HEK293 (cell line): Measurements from ENCODE around the gene MDN1.
"Not testable (repeated sequence)": the region's sequence is repeated elsewhere in the genome, so short reads cannot be mapped to it uniquely, and the experiment has no call there.

Experiments used
- CTCF ChIA-PET: fragments of 350-600 bp; formaldehyde crosslinking; extraction: SDS; loops from one replicate; lab custom pipeline; 2021; ENCODE audit warnings: antibody characterized with exemption; lab: Yijun Ruan, JAX
- POLR2A ChIA-PET: fragments of 300-600 bp; formaldehyde crosslinking; extraction: SDS; loops from one replicate; lab custom pipeline; 2020; ENCODE audit warnings: antibody characterized with exemption, inconsistent platforms; lab: Yijun Ruan, JAX
- H3K27ac ChIP-seq: fragments of 200-500 bp; sonication (Bioruptor generic); 2 replicates; pipeline ENCODE4 v1.5.1; 2014; ENCODE audit warnings: low read depth, low read length, control low read depth, inconsistent platforms; ENCODE audit errors: extremely low read depth
- H3K36me3 ChIP-seq, 2 experiments: fragments of 200-500 bp in 1 of 2; sonication (Bioruptor generic) in 1 of 2; 1 replicate in 1 of 2; 2 replicates in 1 of 2; pipeline ENCODE4 v1.5.1; 2014 to 2017; ENCODE audit warnings: inconsistent platforms in 2 of 2, low read length in 2 of 2; ENCODE audit not compliant: control insufficient read depth in 2 of 2, insufficient read depth in 1 of 2
- H3K4me1 ChIP-seq: fragments of 200-500 bp; sonication (Bioruptor generic); 2 replicates; pipeline ENCODE4 v1.5.1; 2014; ENCODE audit warnings: mild to moderate bottlenecking, low read length, inconsistent platforms; ENCODE audit not compliant: control insufficient read depth, insufficient read depth
- H3K4me3 ChIP-seq: 2 replicates; pipeline ENCODE4 v1.5.1; 2011; ENCODE audit warnings: low read depth, mild to moderate bottlenecking, control low read depth, low read length, moderate library complexity
- H3K9me3 ChIP-seq: fragments of 200-500 bp; sonication (Bioruptor generic); 2 replicates; pipeline ENCODE4 v1.5.1; 2014; ENCODE audit warnings: low read depth, low read length, inconsistent platforms; ENCODE audit not compliant: control insufficient read depth, insufficient read depth
- BCL11B ChIP-seq: fragments of 450-650 bp; formaldehyde crosslinking; IDR thresholded peaks from 2 replicates; pipeline ENCODE4 v1.5.1; 2016; ENCODE audit warnings: low read depth, missing biosample characterization, missing genetic modification characterization
- RBAK ChIP-seq: fragments of 450-650 bp; formaldehyde crosslinking; IDR thresholded peaks from 2 replicates; pipeline ENCODE4 v1.5.1; 2016; ENCODE audit warnings: missing biosample characterization, missing genetic modification characterization
- ZIC2 ChIP-seq: fragments of 450-650 bp; formaldehyde crosslinking; IDR thresholded peaks from 2 replicates; pipeline ENCODE4 v1.5.1; 2016; ENCODE audit warnings: missing biosample characterization, missing genetic modification characterization
- ZNF138 ChIP-seq: fragments of 450-650 bp; formaldehyde crosslinking; IDR thresholded peaks from 2 replicates; pipeline ENCODE4 v1.5.1; 2016; ENCODE audit warnings: missing biosample characterization, missing genetic modification characterization, borderline replicate concordance
- ZNF155 ChIP-seq: fragments of 450-650 bp; formaldehyde crosslinking; IDR thresholded peaks from 2 replicates; pipeline ENCODE4 v1.5.1; 2016; ENCODE audit warnings: missing biosample characterization, missing genetic modification characterization
- ZNF157 ChIP-seq: fragments of 450-650 bp; formaldehyde crosslinking; IDR thresholded peaks from 2 replicates; pipeline ENCODE4 v1.5.1; 2016; ENCODE audit warnings: missing biosample characterization, missing genetic modification characterization
- ZNF16 ChIP-seq: fragments of 450-650 bp; formaldehyde crosslinking; IDR thresholded peaks from 2 replicates; pipeline ENCODE4 v1.5.1; 2016; ENCODE audit warnings: low read depth, missing biosample characterization, missing genetic modification characterization
- ZNF2 ChIP-seq: fragments of 450-650 bp; formaldehyde crosslinking; IDR thresholded peaks from 2 replicates; pipeline ENCODE4 v1.5.1; 2016; ENCODE audit warnings: missing biosample characterization, missing genetic modification characterization
- ZNF211 ChIP-seq: fragments of 450-650 bp; formaldehyde crosslinking; IDR thresholded peaks from 2 replicates; pipeline ENCODE4 v1.5.1; 2016; ENCODE audit warnings: low read depth, missing biosample characterization, missing genetic modification characterization
- ZNF23 ChIP-seq: fragments of 450-650 bp; formaldehyde crosslinking; IDR thresholded peaks from 2 replicates; pipeline ENCODE4 v1.5.1; 2016; ENCODE audit warnings: missing biosample characterization, missing genetic modification characterization, borderline replicate concordance
- ZNF394 ChIP-seq: fragments of 450-650 bp; formaldehyde crosslinking; IDR thresholded peaks from 2 replicates; pipeline ENCODE4 v1.5.1; 2016; ENCODE audit warnings: missing biosample characterization, missing genetic modification characterization, mild to moderate bottlenecking, moderate library complexity, borderline replicate concordance
- ZNF514 ChIP-seq: fragments of 450-650 bp; formaldehyde crosslinking; IDR thresholded peaks from 2 replicates; pipeline ENCODE4 v1.5.1; 2016; ENCODE audit warnings: missing biosample characterization, missing genetic modification characterization
- ZNF600 ChIP-seq: fragments of 450-650 bp; formaldehyde crosslinking; IDR thresholded peaks from 2 replicates; pipeline ENCODE4 v1.5.1; 2016; ENCODE audit warnings: missing biosample characterization, missing genetic modification characterization
- ZNF626 ChIP-seq: fragments of 450-650 bp; sonication (Bioruptor Pico); formaldehyde crosslinking; IDR thresholded peaks from 2 replicates; pipeline ENCODE4 v1.5.1; 2018; ENCODE audit warnings: missing biosample characterization, missing genetic modification characterization, inconsistent platforms
- ZNF664 ChIP-seq: fragments of 450-650 bp; formaldehyde crosslinking; IDR thresholded peaks from 2 replicates; pipeline ENCODE4 v1.5.1; 2016; ENCODE audit warnings: missing biosample characterization, missing genetic modification characterization
- ZNF707 ChIP-seq: fragments of 450-650 bp; formaldehyde crosslinking; IDR thresholded peaks from 2 replicates; pipeline ENCODE4 v1.5.1; 2016; ENCODE audit warnings: missing biosample characterization, missing genetic modification characterization
- ZNF777 ChIP-seq: fragments of 450-650 bp; formaldehyde crosslinking; IDR thresholded peaks from 2 replicates; pipeline ENCODE4 v1.5.1; 2017; ENCODE audit warnings: missing biosample characterization, missing genetic modification characterization, borderline replicate concordance
- ZNF791 ChIP-seq: fragments of 450-650 bp; formaldehyde crosslinking; IDR thresholded peaks from 2 replicates; pipeline ENCODE4 v1.5.1; 2016; ENCODE audit warnings: missing biosample characterization, missing genetic modification characterization
- ZNF830 ChIP-seq: fragments of 450-650 bp; IDR thresholded peaks from 2 replicates; pipeline ENCODE4 v1.5.0; 2018; ENCODE audit warnings: missing biosample characterization, missing genetic modification characterization, low read depth, mild to moderate bottlenecking, moderate library complexity
- TF ChIP-seq, protein P1 (sequence below): fragments of 450-650 bp; formaldehyde crosslinking; IDR thresholded peaks from 2 replicates; pipeline ENCODE4 v1.5.1; 2016; ENCODE audit warnings: missing biosample characterization, missing genetic modification characterization
- TF ChIP-seq, protein P2 (sequence below): fragments of 450-650 bp; formaldehyde crosslinking; conservative IDR thresholded peaks from 2 replicates; pipeline ENCODE4 v1.5.1; 2016; ENCODE audit warnings: low read depth, missing biosample characterization, missing genetic modification characterization

MDN1 gene

DNA sequence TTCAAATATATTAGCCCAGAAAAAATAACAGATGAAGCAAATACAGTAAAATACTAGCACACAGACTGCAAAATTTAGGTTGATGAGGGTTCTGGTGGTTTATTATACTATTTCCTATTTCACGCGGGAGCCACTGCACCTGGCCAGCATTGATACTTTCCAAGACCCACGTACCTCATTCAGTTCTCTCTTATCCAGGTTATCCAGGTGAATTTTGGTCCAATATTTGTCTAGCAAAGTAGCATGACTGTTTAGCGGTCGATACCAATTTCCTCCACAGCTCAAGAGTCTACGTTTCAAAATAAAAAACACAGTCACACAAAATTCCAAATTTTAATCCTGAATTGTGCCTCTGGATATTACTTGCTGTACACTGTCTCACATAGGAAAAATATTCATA, 34.8 kb downstream of the MDN1 start:
- Histone ChIP-seq H3K36me3 (peaks cover 29 to 87% of the 10 kb centered on the region in 2 experiments; a peak in 2 of 3 replicates), H3K4me3 (no peak overlapping the region), H3K4me1 (no peaks in the 10 kb centered on the region), H3K9me3 (no peaks in the 10 kb centered on the region), H3K27ac (no peak overlapping the region)
- no peak for TF ChIP-seq ZNF664 (tag by site-specific recombination)
- TF ChIP-seq ZNF777, result no peak
- TF ChIP-seq ZNF211 (tag by site-specific recombination), result no peak
- TF ChIP-seq ZNF157 (tag by site-specific recombination), result no peak
- TF ChIP-seq ZNF514 (tag by site-specific recombination), result no peak
- no peak for TF ChIP-seq ZNF791 (tag by site-specific recombination)
- TF ChIP-seq ZNF155 (tag by site-specific recombination), result no peak
- POLR2A ChIA-PET, result no interaction called here
- CTCF ChIA-PET, result no interaction called here

DNA sequence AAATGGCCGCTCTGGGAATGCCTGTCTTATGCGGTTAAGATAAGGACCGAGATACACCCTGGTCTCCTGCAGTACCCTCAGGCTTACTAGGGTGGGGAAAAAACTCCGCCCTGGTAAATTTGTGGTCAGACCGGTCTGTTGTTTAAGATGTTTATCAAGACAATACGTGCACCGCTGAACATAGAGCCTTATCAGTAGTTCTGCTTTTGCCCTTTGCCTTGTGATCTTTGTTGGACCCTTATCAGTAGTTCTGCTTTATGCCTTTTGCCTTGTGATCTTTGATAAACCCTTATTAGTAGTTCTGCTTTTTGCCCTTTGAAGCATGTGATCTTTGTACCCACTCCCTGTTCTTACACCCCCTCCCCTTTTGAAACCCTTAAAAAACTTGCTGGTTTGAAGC, 36.3 kb downstream of the MDN1 start:
- CTCF ChIA-PET, H3K9me3 ChIP-seq, H3K27ac ChIP-seq, POLR2A ChIA-PET, H3K4me1 ChIP-seq, H3K4me3 ChIP-seq: not testable (repeated sequence)
- H3K36me3 ChIP-seq, result peaks cover 36 to 86% of the 10 kb centered on the region in 2 experiments; a peak in 2 of 3 replicates

DNA sequence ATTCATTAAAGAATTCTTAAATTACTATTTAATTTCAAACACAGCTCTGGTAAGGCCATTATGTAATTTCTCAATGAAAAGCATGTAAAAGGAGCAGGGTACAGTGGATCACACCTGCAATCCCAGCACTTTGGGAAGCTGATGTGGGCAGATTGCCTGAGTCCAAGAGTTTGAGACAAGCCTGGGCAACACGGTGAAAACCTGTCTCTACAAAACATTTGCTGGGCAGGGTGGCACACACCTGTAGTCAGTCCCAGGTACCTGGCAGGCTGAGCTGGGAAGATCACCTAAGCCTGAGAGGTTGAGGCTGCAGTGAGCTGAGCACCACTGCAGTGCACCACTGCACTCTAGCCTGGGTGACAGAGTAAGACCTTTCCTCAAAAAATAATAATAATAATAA, 37.4 kb downstream of the MDN1 start:
- TF ChIP-seq ZIC2 (tag by site-specific recombination), result no peak
- no peak for TF ChIP-seq ZNF23 (tag by site-specific recombination)
- TF ChIP-seq ZNF2 (tag by site-specific recombination), result no peak
- no peak for TF ChIP-seq ZNF664 (tag by site-specific recombination)
- no peak for TF ChIP-seq ZNF830 (tag by site-specific recombination)
- TF ChIP-seq ZNF707 (tag by site-specific recombination), result no peak
- TF ChIP-seq ZNF138 (tag by site-specific recombination), result no peak
- TF ChIP-seq RBAK, result no peak
- no peak for TF ChIP-seq BCL11B
- TF ChIP-seq ZNF600 (tag by site-specific recombination), result no peak
- TF ChIP-seq, protein P1, sequence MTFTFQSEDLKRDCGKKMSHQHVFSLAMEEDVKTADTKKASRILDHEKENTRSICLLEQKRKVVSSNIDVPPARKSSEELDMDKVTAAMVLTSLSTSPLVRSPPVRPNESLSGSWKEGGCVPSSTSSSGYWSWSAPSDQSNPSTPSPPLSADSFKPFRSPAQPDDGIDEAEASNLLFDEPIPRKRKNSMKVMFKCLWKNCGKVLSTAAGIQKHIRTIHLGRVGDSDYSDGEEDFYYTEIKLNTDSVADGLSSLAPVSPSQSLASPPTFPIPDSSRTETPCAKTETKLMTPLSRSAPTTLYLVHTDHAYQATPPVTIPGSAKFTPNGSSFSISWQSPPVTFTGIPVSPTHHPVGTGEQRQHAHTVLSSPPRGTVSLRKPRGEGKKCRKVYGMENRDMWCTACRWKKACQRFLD, result no peak
- TF ChIP-seq, protein P2, sequence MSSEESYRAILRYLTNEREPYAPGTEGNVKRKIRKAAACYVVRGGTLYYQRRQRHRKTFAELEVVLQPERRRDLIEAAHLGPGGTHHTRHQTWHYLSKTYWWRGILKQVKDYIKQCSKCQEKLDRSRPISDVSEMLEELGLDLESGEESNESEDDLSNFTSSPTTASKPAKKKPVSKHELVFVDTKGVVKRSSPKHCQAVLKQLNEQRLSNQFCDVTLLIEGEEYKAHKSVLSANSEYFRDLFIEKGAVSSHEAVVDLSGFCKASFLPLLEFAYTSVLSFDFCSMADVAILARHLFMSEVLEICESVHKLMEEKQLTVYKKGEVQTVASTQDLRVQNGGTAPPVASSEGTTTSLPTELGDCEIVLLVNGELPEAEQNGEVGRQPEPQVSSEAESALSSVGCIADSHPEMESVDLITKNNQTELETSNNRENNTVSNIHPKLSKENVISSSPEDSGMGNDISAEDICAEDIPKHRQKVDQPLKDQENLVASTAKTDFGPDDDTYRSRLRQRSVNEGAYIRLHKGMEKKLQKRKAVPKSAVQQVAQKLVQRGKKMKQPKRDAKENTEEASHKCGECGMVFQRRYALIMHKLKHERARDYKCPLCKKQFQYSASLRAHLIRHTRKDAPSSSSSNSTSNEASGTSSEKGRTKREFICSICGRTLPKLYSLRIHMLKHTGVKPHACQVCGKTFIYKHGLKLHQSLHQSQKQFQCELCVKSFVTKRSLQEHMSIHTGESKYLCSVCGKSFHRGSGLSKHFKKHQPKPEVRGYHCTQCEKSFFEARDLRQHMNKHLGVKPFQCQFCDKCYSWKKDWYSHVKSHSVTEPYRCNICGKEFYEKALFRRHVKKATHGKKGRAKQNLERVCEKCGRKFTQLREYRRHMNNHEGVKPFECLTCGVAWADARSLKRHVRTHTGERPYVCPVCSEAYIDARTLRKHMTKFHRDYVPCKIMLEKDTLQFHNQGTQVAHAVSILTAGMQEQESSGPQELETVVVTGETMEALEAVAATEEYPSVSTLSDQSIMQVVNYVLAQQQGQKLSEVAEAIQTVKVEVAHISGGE (tag by site-specific recombination), result no peak
- TF ChIP-seq ZNF16 (tag by site-specific recombination), result no peak
- TF ChIP-seq ZNF394 (tag by site-specific recombination), result no peak
- no peak for TF ChIP-seq ZNF626
- TF ChIP-seq, all 188 proteins: peak for 0
- no peaks in the 10 kb centered on the region for H3K4me1 ChIP-seq
- no peak overlapping the region for H3K4me3 ChIP-seq
- H3K36me3 ChIP-seq, result peaks cover 36 to 82% of the 10 kb centered on the region in 2 experiments; a peak in 2 of 3 replicates
- ChIA-PET CTCF (interaction anchor here (1.9 kb wide), 1 partner anchor 11 kb away, joined by 4 read pairs; no protein-coding TSS in a partner anchor), POLR2A (no interaction called here)
- no peak overlapping the region for H3K27ac ChIP-seq
- H3K9me3 ChIP-seq, result no peaks in the 10 kb centered on the region
